Measurements from ENCODE around the gene TMEM255B. TPM values are rescaled to one million over a fixed set of nuclear protein-coding genes. Genes with fewer than 3 reads are reported as not detected.

TMEM255B gene
- total RNA-seq, 1 experiment from 2014 or later: 2.8 TPM

- Histone ChIP-seq H3K56ac (ENCODE audit: insufficient read length, low read depth, low read length) (no peak overlapping the region), H2BK20ac (ENCODE audit: low read depth, low read length, poor library complexity, severe bottlenecking) (no peak overlapping the region), H2BK5ac (ENCODE audit: insufficient read length, low read length) (no peak overlapping the region), H3K4me1 (ENCODE audit: insufficient read depth, low read length) (no peaks in the 10 kb centered on the region), H3K27ac (ENCODE audit: insufficient read length, low read depth, low read length) (no peak overlapping the region), H3K4ac (ENCODE audit: low read depth, low read length) (no peak overlapping the region), H4K91ac (ENCODE audit: insufficient read length, low read depth, low read length) (no peak overlapping the region), H3K14ac (ENCODE audit: insufficient read depth, low read length) (no peak overlapping the region), H3T11ph (ENCODE audit: low read length) (no peak overlapping the region), H4K8ac (replicated peaks; ENCODE audit: insufficient read length, low read depth, low read length) (no peak overlapping the region), H4K5ac (ENCODE audit: insufficient read length, low read depth, low read length) (no peak overlapping the region), H2AK5ac (ENCODE audit: insufficient read length, low read length) (no peak overlapping the region), H3K4me2 (ENCODE audit: insufficient read depth, insufficient read length, low read length) (no peak overlapping the region), H3K23ac (ENCODE audit: insufficient read length, low read depth, low read length) (no peak overlapping the region), H3K79me2 (ENCODE audit: insufficient read depth, low read length) (no peaks in the 10 kb centered on the region), H2BK120ac (ENCODE audit: low read depth, low read length, poor library complexity, severe bottlenecking) (no peak overlapping the region), H3K23me2 (ENCODE audit: insufficient read length, low read depth, low read length, poor library complexity, severe bottlenecking) (no peaks in the 10 kb centered on the region), H2BK15ac (ENCODE audit: low read depth, low read length) (no peak overlapping the region), H3K9ac (ENCODE audit: extremely low read depth, insufficient read length, low read length) (no peak overlapping the region), H3K27me3 (ENCODE audit: insufficient read depth, low read length) (no peaks in the 10 kb centered on the region), H4K20me1 (ENCODE audit: control insufficient read depth, insufficient read depth, insufficient read length) (no peaks in the 10 kb centered on the region), H3K79me1 (ENCODE audit: insufficient read depth, low read depth, low read length, poor library complexity, severe bottlenecking) (no peaks in the 10 kb centered on the region), H3K9me3 (ENCODE audit: control insufficient read depth, low read depth, low read length) (no peaks in the 10 kb centered on the region), H2BK12ac (ENCODE audit: insufficient read length, low read depth, low read length) (no peak overlapping the region), H2AFZ (ENCODE audit: low read length) (no peak overlapping the region), H3K18ac (ENCODE audit: insufficient read length, low read depth, low read length) (no peak overlapping the region)
- peaks cover 5 to 10% of the 10 kb centered on the region in 2 experiments; a peak in 3 of 5 replicates for H3K9me3 Mint-ChIP-seq
- no peak for DNase-seq
- no CpG with 5 or more reads among the region's 8 CpGs for WGBS (ENCODE audit: extremely low coverage, insufficient read length, low lambda C conversion rate)
- peaks cover 4% of the 10 kb centered on the region for H3K27me3 Mint-ChIP-seq (ENCODE audit: low read depth)
- no peak overlapping the region for H3K27ac Mint-ChIP-seq
- H3K36me3 Mint-ChIP-seq (ENCODE audit: insufficient read depth in 1 of 3, low read depth in 3 of 3): peaks cover 0 to 3% (median 0%) of the 10 kb centered on the region in 3 experiments; a peak in 1 of 7 replicates
- H3K4me1 Mint-ChIP-seq: no peaks in the 10 kb centered on the region
- no peak overlapping the region for H3K4me3 Mint-ChIP-seq
- TF ChIP-seq CTCF (conservative IDR thresholded peaks at IDR 0.05): no peak
Observed at GRCh38 chr13:113734826-113735125, 24.2 kb upstream of the TMEM255B start.

All from H9 (cell line).